Suppressor macrophage treated with lipopolysaccharide for 4 hours (primary cell): Measurements from ENCODE around the gene METAP1.
"Not testable (repeated sequence)": the region's sequence is repeated elsewhere in the genome, so short reads cannot be mapped to it uniquely, and the experiment has no call there.

Experiments
- DNase-seq: peaks from one replicate; pipeline ENCODE4 v3.0.0-alpha.2; 2020

Gene METAP1

GRCh38 chr4:99061048-99061700 lies 65.7 kb downstream of the METAP1 start:
- no peak for DNase-seq

- no peak for DNase-seq
These were observed 66.6 kb downstream of the METAP1 start for GRCh38 chr4:99062120-99062519.

- DNase-seq, result not testable (repeated sequence)
These were observed 70.0 kb downstream of the METAP1 start for GRCh38 chr4:99065521-99065920.

GRCh38 chr4:99067617-99068016 lies 72.1 kb downstream of the METAP1 start:
- no peak for DNase-seq

GRCh38 chr4:99071159-99071558 lies 75.6 kb downstream of the METAP1 start:
- DNase-seq, result no peak

- no peak for DNase-seq
These were observed 79.3 kb downstream of the METAP1 start for GRCh38 chr4:99074816-99075215.

GRCh38 chr4:99076292-99076976 lies 80.9 kb downstream of the METAP1 start:
- DNase-seq, result no peak

GRCh38 chr4:99077177-99077576 lies 81.7 kb downstream of the METAP1 start:
- no peak for DNase-seq

GRCh38 chr4:99078336-99078735 lies 82.8 kb downstream of the METAP1 start:
- no peak for DNase-seq

GRCh38 chr4:99078931-99079624 lies 83.6 kb downstream of the METAP1 start:
- no peak for DNase-seq

- no peak for DNase-seq
These were observed 84.2 kb downstream of the METAP1 start for GRCh38 chr4:99079625-99080295.

- not testable (repeated sequence) for DNase-seq
These were observed 85.3 kb downstream of the METAP1 start for GRCh38 chr4:99080869-99081268.

GRCh38 chr4:99082192-99082591 lies 86.7 kb downstream of the METAP1 start:
- DNase-seq, result no peak

GRCh38 chr4:99084595-99084994 lies 89.1 kb downstream of the METAP1 start:
- DNase-seq, result no peak

- peak; percentile 68 for DNase-seq
These were observed 92.5 kb downstream of the METAP1 start for GRCh38 chr4:99088023-99088449.

- peak; percentile 88 for DNase-seq
These were observed 93.2 kb downstream of the METAP1 start, which contains the start of gene ADH5 for GRCh38 chr4:99088481-99089365. ADH5 (minus strand) TSS chr4:99088788; CDS start chr4:99088700, 88 bp downstream.

- DNase-seq, result no peak
These were observed 95.1 kb downstream of the METAP1 start for GRCh38 chr4:99090481-99091215.

GRCh38 chr4:99091216-99091575 lies 95.7 kb downstream of the METAP1 start:
- no peak for DNase-seq

- not testable (repeated sequence) for DNase-seq
These were observed 96.3 kb downstream of the METAP1 start for GRCh38 chr4:99091841-99092240.

GRCh38 chr4:99099311-99099710 lies 103.8 kb downstream of the METAP1 start:
- no peak for DNase-seq

- not testable (repeated sequence) for DNase-seq
These were observed 104.3 kb downstream of the METAP1 start for GRCh38 chr4:99099814-99100213.

GRCh38 chr4:99100876-99101275 lies 105.4 kb downstream of the METAP1 start:
- no peak for DNase-seq
